CD14-positive monocyte (primary cell): ENCODE measurements around the gene C5orf47. TPM values are rescaled to one million over a fixed set of nuclear protein-coding genes. Genes with fewer than 3 reads are reported as not detected.

Experiments
- DNase-seq, 3 donors: peaks; one replicate each; pipeline ENCODE4 v3.0.0-alpha.2; 2011 to 2022
- H2AFZ ChIP-seq: 2 replicates; pipeline ENCODE4 v1.6.0; 2012; ENCODE audit warnings: mild to moderate bottlenecking, low read depth, low read length, inconsistent platforms; ENCODE audit not compliant: insufficient read depth, poor library complexity, severe bottlenecking
- H3K27ac ChIP-seq, 2 donors: 1 replicate in 1 of 2; 2 replicates in 1 of 2; pipeline ENCODE4 v1.5.1; 2012 to 2013; ENCODE audit warnings: low read length in 2 of 2, control low read depth in 1 of 2, inconsistent platforms in 1 of 2, low read depth in 1 of 2, mild to moderate bottlenecking in 1 of 2
- H3K27me3 ChIP-seq, 2 donors: one replicate each; pipeline versions ENCODE4 v1.6.0 to v1.6.1; 2011 to 2013; ENCODE audit warnings: low read length in 2 of 2; ENCODE audit not compliant: control insufficient read depth in 2 of 2, insufficient read depth in 2 of 2
- H3K36me3 ChIP-seq, 2 donors: replicated peaks in 1 of 2; 1 replicate in 1 of 2; 2 replicates in 1 of 2; pipeline versions ENCODE4 v1.5.1 to v1.6.1; 2012 to 2013; ENCODE audit warnings: low read length in 2 of 2, control low read depth in 1 of 2, inconsistent platforms in 1 of 2, mild to moderate bottlenecking in 1 of 2; ENCODE audit not compliant: insufficient read depth in 2 of 2, control insufficient read depth in 1 of 2
- H3K4me1 ChIP-seq, 2 donors: 1 replicate in 1 of 2; 2 replicates in 1 of 2; pipeline versions ENCODE4 v1.5.1 to v1.6.1; 2012 to 2013; ENCODE audit warnings: low read length in 2 of 2, control low read depth in 1 of 2, inconsistent platforms in 1 of 2, mild to moderate bottlenecking in 1 of 2, moderate library complexity in 1 of 2; ENCODE audit not compliant: insufficient read depth in 2 of 2, control insufficient read depth in 1 of 2
- H3K4me2 ChIP-seq: replicated peaks from 2 replicates; pipeline ENCODE3; 2012; ENCODE audit warnings: low read length, moderate library complexity, mild to moderate bottlenecking; ENCODE audit not compliant: poor library complexity, severe bottlenecking; ENCODE audit errors: extremely low read depth
- H3K4me3 ChIP-seq, 3 experiments: fragments of 200-600 bp in 1 of 3; sonication (generic) in 1 of 3; replicated peaks in 1 of 3; 1 replicate in 2 of 3; 2 replicates in 1 of 3; pipeline ENCODE4 v1.5.1; 2011 to 2013; ENCODE audit warnings: low read length in 3 of 3, mild to moderate bottlenecking in 3 of 3, control low read depth in 2 of 3, low read depth in 2 of 3, inconsistent platforms in 1 of 3, moderate library complexity in 1 of 3
- H3K79me2 ChIP-seq: 2 replicates; pipeline ENCODE4 v1.6.0; 2012; ENCODE audit warnings: mild to moderate bottlenecking, control low read depth, inconsistent platforms, low read length, moderate library complexity; ENCODE audit not compliant: insufficient read depth
- H3K9ac ChIP-seq: 2 replicates; pipeline ENCODE4 v1.6.0; 2017; ENCODE audit warnings: low read length, mild to moderate bottlenecking; ENCODE audit not compliant: insufficient read depth, poor library complexity, severe bottlenecking
- H3K9me3 ChIP-seq, 2 donors: replicated peaks in 1 of 2; 1 replicate in 1 of 2; 2 replicates in 1 of 2; pipeline versions ENCODE4 v1.5.1 to v1.6.1; 2012 to 2013; ENCODE audit warnings: low read length in 2 of 2, control low read depth in 1 of 2; ENCODE audit not compliant: control insufficient read depth in 1 of 2, insufficient read depth in 1 of 2
- H4K20me1 ChIP-seq: 2 replicates; pipeline ENCODE4 v1.6.0; 2012; ENCODE audit warnings: mild to moderate bottlenecking, low read length, control low read depth, moderate library complexity; ENCODE audit not compliant: insufficient read depth
- H3K27ac Mint-ChIP-seq, 7 donors: one replicate each; pipeline ENCODE4 v1.8.0; 2020; ENCODE audit warnings: mild to moderate bottlenecking in 7 of 7, mixed read lengths in 7 of 7, moderate library complexity in 6 of 7, inconsistent platforms in 2 of 7
- H3K27me3 Mint-ChIP-seq, 3 donors: one replicate each; pipeline ENCODE4 v1.8.0; 2021 to 2022; ENCODE audit warnings: low read depth in 3 of 3, mild to moderate bottlenecking in 3 of 3, mixed read lengths in 3 of 3, moderate library complexity in 3 of 3, inconsistent platforms in 1 of 3
- H3K36me3 Mint-ChIP-seq, 2 donors: one replicate each; pipeline ENCODE4 v1.8.0; 2020; ENCODE audit warnings: mixed read lengths in 2 of 2, inconsistent platforms in 1 of 2, mild to moderate bottlenecking in 1 of 2
- H3K4me1 Mint-ChIP-seq: one replicate; pipeline ENCODE4 v1.8.0; 2020; ENCODE audit warnings: mild to moderate bottlenecking, mixed read lengths
- H3K4me3 Mint-ChIP-seq, 2 donors: one replicate each; pipeline ENCODE4 v1.8.0; 2020; ENCODE audit warnings: mild to moderate bottlenecking in 2 of 2, mixed read lengths in 2 of 2, moderate library complexity in 1 of 2
- H3K9me3 Mint-ChIP-seq, 7 donors: one replicate each; pipeline ENCODE4 v1.8.0; 2020 to 2022; ENCODE audit warnings: mixed read lengths in 7 of 7, mild to moderate bottlenecking in 6 of 7, moderate library complexity in 6 of 7, inconsistent platforms in 2 of 7
- WGBS: methylation state at CpG from one replicate; pipeline ENCODE4 v1.1.5; 2013; ENCODE audit warnings: missing lambda C conversion rate; ENCODE audit not compliant: insufficient coverage; 5-methylcytosine and 5-hydroxymethylcytosine counted together
- intact Hi-C, 2 donors: fragments of 100-400 bp; cut with micrococcal nuclease; formaldehyde crosslinking; loops; one replicate each; pipeline versions ENCODE4 v1.15.0 to v1.15.1; 2023
- polyA plus RNA-seq, 3 donors: library from polyadenylated mRNA; depleted of rRNA in 1 of 3; unstranded in 2 of 3; stranded (reverse) in 1 of 3; fragments of 300-500 nt in 2 of 3; fragments of >200 nt in 1 of 3; fragmentation: Illumina TruSeq in 2 of 3; gene quantifications; 1 replicate in 2 of 3; 2 replicates in 1 of 3; pipeline ENCODE4 v1.2.3, GENCODE V29; 2012 to 2021
- TF ChIP-seq, protein P1 (sequence below): fragments of 200-600 bp; IDR thresholded peaks from one replicate; pipeline ENCODE4 v1.8.0; 2022; ENCODE audit warnings: antibody characterized with exemption, mild to moderate bottlenecking

The C5orf47 gene
- polyA plus RNA-seq, 3 donors = not detected

DNA sequence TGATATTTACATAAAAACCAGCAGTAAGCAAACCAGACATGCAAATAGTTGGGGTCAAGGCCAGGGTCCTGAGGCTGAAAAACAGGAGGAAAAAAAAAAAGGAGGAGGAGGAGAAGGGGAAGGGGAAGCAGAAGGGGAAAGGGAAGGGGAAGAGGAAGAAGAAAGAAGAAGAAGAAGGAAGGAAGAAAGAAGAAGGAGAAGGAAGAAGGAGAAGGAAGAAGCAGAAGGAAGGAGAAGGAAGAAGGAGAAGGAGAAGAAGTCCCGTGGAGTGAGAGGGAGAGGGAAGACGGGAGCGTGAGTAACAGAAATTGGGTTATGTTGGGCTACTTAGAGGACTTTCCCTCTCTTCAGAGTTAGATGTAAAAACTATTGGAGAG, 31.9 kb downstream of the C5orf47 start:
- no peak for DNase-seq
- intact Hi-C loops = no loop called here
- no peak overlapping the region for H3K27ac ChIP-seq
- Mint-ChIP-seq H3K4me1 (no peaks in the 10 kb centered on the region), H3K27ac (no peak overlapping the region), H3K4me3 (no peak overlapping the region), H3K9me3 (peaks cover 0 to 2% (median 0%) of the 10 kb centered on the region in 7 donors), H3K36me3 (no peaks in the 10 kb centered on the region), H3K27me3 (peaks cover 6 to 30% (median 13%) of the 10 kb centered on the region in 3 donors)
- H2AFZ ChIP-seq = no peak overlapping the region
- no peaks in the 10 kb centered on the region for H3K9me3 ChIP-seq
- WGBS = 100% methylated on average over 2 of the region's 3 CpGs
- no peaks in the 10 kb centered on the region for H4K20me1 ChIP-seq
- H3K9ac ChIP-seq = no peak overlapping the region
- H3K4me2 ChIP-seq = no peak overlapping the region
- peaks cover 4 to 7% of the 10 kb centered on the region in 2 donors for H3K27me3 ChIP-seq
- H3K36me3 ChIP-seq = no peaks in the 10 kb centered on the region
- H3K79me2 ChIP-seq = no peaks in the 10 kb centered on the region
- no peak overlapping the region for H3K4me3 ChIP-seq
- no peaks in the 10 kb centered on the region for H3K4me1 ChIP-seq
- TF ChIP-seq, protein P1, sequence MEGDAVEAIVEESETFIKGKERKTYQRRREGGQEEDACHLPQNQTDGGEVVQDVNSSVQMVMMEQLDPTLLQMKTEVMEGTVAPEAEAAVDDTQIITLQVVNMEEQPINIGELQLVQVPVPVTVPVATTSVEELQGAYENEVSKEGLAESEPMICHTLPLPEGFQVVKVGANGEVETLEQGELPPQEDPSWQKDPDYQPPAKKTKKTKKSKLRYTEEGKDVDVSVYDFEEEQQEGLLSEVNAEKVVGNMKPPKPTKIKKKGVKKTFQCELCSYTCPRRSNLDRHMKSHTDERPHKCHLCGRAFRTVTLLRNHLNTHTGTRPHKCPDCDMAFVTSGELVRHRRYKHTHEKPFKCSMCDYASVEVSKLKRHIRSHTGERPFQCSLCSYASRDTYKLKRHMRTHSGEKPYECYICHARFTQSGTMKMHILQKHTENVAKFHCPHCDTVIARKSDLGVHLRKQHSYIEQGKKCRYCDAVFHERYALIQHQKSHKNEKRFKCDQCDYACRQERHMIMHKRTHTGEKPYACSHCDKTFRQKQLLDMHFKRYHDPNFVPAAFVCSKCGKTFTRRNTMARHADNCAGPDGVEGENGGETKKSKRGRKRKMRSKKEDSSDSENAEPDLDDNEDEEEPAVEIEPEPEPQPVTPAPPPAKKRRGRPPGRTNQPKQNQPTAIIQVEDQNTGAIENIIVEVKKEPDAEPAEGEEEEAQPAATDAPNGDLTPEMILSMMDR = no peak

DNA sequence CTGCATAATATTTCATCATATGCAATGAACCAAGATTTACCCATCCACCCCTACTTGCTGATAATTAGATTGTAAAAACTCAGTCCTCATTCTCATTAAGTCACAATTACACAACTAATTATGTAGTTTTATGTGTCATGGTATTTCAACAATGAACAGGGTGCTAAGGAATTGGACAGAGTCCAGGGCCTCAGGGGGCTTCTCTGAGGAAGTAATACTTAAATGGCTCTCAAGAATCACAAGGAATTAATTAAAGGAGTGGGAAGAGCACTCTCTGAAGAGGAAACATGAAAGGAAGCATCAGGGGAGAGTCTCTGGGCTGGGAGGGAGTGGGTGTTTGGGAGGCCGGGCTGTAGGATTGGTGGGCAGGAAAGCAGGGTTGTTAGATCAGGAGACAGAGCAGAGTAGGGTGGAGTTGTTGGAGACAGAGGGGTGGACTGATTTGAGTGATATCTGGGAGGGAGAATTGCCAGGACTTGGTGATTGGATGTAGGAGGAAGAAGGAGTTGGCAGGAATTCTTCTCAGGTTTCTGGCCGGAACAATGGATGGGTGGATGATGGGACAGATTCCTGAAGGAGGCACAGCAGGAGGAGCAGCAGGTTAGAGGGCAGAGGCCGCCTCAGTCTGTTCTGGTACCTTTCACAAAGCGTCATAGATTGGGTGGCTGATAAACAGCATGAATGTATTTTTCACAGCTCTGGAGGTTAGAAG, 33.6 kb downstream of the C5orf47 start:
- Histone ChIP-seq H4K20me1 (no peaks in the 10 kb centered on the region), H3K36me3 (no peaks in the 10 kb centered on the region), H3K27me3 (peaks cover 4 to 7% of the 10 kb centered on the region in 2 donors), H3K79me2 (no peaks in the 10 kb centered on the region), H3K27ac (no peak overlapping the region), H3K9me3 (no peaks in the 10 kb centered on the region), H3K4me2 (no peak overlapping the region), H3K9ac (no peak overlapping the region), H3K4me1 (no peaks in the 10 kb centered on the region), H2AFZ (no peak overlapping the region), H3K4me3 (no peak overlapping the region)
- DNase-seq = no peak
- TF ChIP-seq, protein P1 = no peak
- H3K4me3 Mint-ChIP-seq = no peak overlapping the region
- H3K9me3 Mint-ChIP-seq = peaks cover 0 to 2% (median 0%) of the 10 kb centered on the region in 7 donors
- intact Hi-C loops = no loop called here
- peaks cover 6 to 33% (median 13%) of the 10 kb centered on the region in 3 donors for H3K27me3 Mint-ChIP-seq
- H3K4me1 Mint-ChIP-seq = no peaks in the 10 kb centered on the region
- H3K27ac Mint-ChIP-seq = no peak overlapping the region
- no peaks in the 10 kb centered on the region for H3K36me3 Mint-ChIP-seq
- WGBS = 84% methylated on average over 4 of the region's 4 CpGs
